H9 (cell line): Measurements from ENCODE around the gene BRCA1. TPM values are rescaled to one million over a fixed set of nuclear protein-coding genes. Genes with fewer than 3 reads are reported as not detected.
"Not testable (repeated sequence)": the region's sequence is repeated elsewhere in the genome, so short reads cannot be mapped to it uniquely, and the experiment has no call there.

Experiments
- DNase-seq: peaks from one replicate; pipeline ENCODE4 v3.0.0-alpha.2; 2017
- H2AFZ ChIP-seq: one replicate; pipeline ENCODE4 v1.6.1; 2013; ENCODE audit warnings: mild to moderate bottlenecking, low read length, control low read depth, moderate library complexity
- H2AK5ac ChIP-seq: 2 replicates; pipeline ENCODE4 v1.6.1; 2013; ENCODE audit warnings: low read length, control low read depth, mixed read lengths; ENCODE audit not compliant: insufficient read length
- H2BK120ac ChIP-seq: one replicate; pipeline ENCODE4 v1.6.1; 2013; ENCODE audit warnings: low read depth, mild to moderate bottlenecking, low read length, control low read depth, inconsistent platforms; ENCODE audit not compliant: poor library complexity, severe bottlenecking
- H2BK12ac ChIP-seq: 2 replicates; pipeline ENCODE4 v1.6.1; 2013; ENCODE audit warnings: low read length, control low read depth, mixed read lengths, low read depth; ENCODE audit not compliant: insufficient read length
- H2BK15ac ChIP-seq: 2 replicates; pipeline ENCODE4 v1.6.1; 2013; ENCODE audit warnings: low read depth, low read length, control low read depth
- H2BK20ac ChIP-seq: one replicate; pipeline ENCODE4 v1.6.1; 2013; ENCODE audit warnings: low read depth, mild to moderate bottlenecking, low read length, control low read depth, inconsistent platforms; ENCODE audit not compliant: poor library complexity, severe bottlenecking
- H2BK5ac ChIP-seq: 2 replicates; pipeline ENCODE4 v1.6.1; 2013; ENCODE audit warnings: low read length, control low read depth, mixed read lengths; ENCODE audit not compliant: insufficient read length
- H3K14ac ChIP-seq: 2 replicates; pipeline ENCODE4 v1.6.1; 2013; ENCODE audit warnings: low read length, control low read depth; ENCODE audit not compliant: insufficient read depth
- H3K18ac ChIP-seq: 2 replicates; pipeline ENCODE4 v1.6.1; 2013; ENCODE audit warnings: low read depth, mild to moderate bottlenecking, mixed read lengths, low read length, control low read depth; ENCODE audit not compliant: insufficient read length
- H3K23ac ChIP-seq: 2 replicates; pipeline ENCODE4 v1.6.1; 2013; ENCODE audit warnings: low read length, control low read depth, mixed read lengths, low read depth; ENCODE audit not compliant: insufficient read length
- H3K23me2 ChIP-seq: 2 replicates; pipeline ENCODE4 v1.6.1; 2013; ENCODE audit warnings: low read depth, mild to moderate bottlenecking, mixed read lengths, low read length, control low read depth; ENCODE audit not compliant: insufficient read length, poor library complexity, severe bottlenecking
- H3K27ac ChIP-seq: 2 replicates; pipeline ENCODE4 v1.5.1; 2013; ENCODE audit warnings: low read length, control low read depth, mixed read lengths, low read depth; ENCODE audit not compliant: insufficient read length
- H3K27me3 ChIP-seq: 2 replicates; pipeline ENCODE4 v1.6.1; 2013; ENCODE audit warnings: low read length, control low read depth, inconsistent platforms; ENCODE audit not compliant: insufficient read depth
- H3K4ac ChIP-seq: 2 replicates; pipeline ENCODE4 v1.6.1; 2013; ENCODE audit warnings: low read depth, mild to moderate bottlenecking, control low read depth, inconsistent platforms, low read length, moderate library complexity
- H3K4me1 ChIP-seq: 2 replicates; pipeline ENCODE4 v1.6.1; 2013; ENCODE audit warnings: low read length, control low read depth, inconsistent platforms; ENCODE audit not compliant: insufficient read depth
- H3K4me2 ChIP-seq: 2 replicates; pipeline ENCODE4 v1.6.1; 2013; ENCODE audit warnings: low read length, control low read depth, mixed read lengths; ENCODE audit not compliant: insufficient read length, insufficient read depth
- H3K56ac ChIP-seq: 2 replicates; pipeline ENCODE4 v1.6.1; 2013; ENCODE audit warnings: low read depth, mild to moderate bottlenecking, mixed read lengths, low read length, control low read depth; ENCODE audit not compliant: insufficient read length
- H3K79me1 ChIP-seq: 2 replicates; pipeline ENCODE4 v1.6.1; 2013; ENCODE audit warnings: low read depth, mild to moderate bottlenecking, moderate library complexity, low read length, control low read depth, inconsistent platforms; ENCODE audit not compliant: insufficient read depth, poor library complexity, severe bottlenecking
- H3K79me2 ChIP-seq: 2 replicates; pipeline ENCODE4 v1.6.1; 2013; ENCODE audit warnings: low read length, control low read depth, inconsistent platforms; ENCODE audit not compliant: insufficient read depth
- H3K9ac ChIP-seq: 2 replicates; pipeline ENCODE4 v1.6.1; 2013; ENCODE audit warnings: low read length, control low read depth, mixed read lengths; ENCODE audit not compliant: insufficient read length; ENCODE audit errors: extremely low read depth
- H3K9me3 ChIP-seq: one replicate; pipeline ENCODE4 v1.6.1; 2013; ENCODE audit warnings: low read depth, low read length, inconsistent platforms; ENCODE audit not compliant: control insufficient read depth
- H3T11ph ChIP-seq: one replicate; pipeline ENCODE4 v1.6.1; 2013; ENCODE audit warnings: mild to moderate bottlenecking, low read length, control low read depth, inconsistent platforms
- H4K20me1 ChIP-seq: one replicate; pipeline ENCODE4 v1.6.1; 2013; ENCODE audit not compliant: control insufficient read depth, insufficient read length, insufficient read depth
- H4K5ac ChIP-seq: 2 replicates; pipeline ENCODE4 v1.6.1; 2013; ENCODE audit warnings: low read depth, mild to moderate bottlenecking, mixed read lengths, low read length, control low read depth; ENCODE audit not compliant: insufficient read length
- H4K8ac ChIP-seq: replicated peaks from 2 replicates; pipeline ENCODE4 v1.6.1; 2013; ENCODE audit warnings: low read length, control low read depth, mixed read lengths, low read depth; ENCODE audit not compliant: insufficient read length
- H4K91ac ChIP-seq: 2 replicates; pipeline ENCODE4 v1.6.1; 2013; ENCODE audit warnings: low read depth, mild to moderate bottlenecking, moderate library complexity, mixed read lengths, low read length, control low read depth; ENCODE audit not compliant: insufficient read length
- H3K27ac Mint-ChIP-seq, 3 experiments: 2 replicates in 2 of 3; 3 replicates in 1 of 3; pipeline ENCODE4 v1.8.0; 2020 to 2021; ENCODE audit warnings: mixed read lengths in 3 of 3, mild to moderate bottlenecking in 1 of 3, moderate library complexity in 1 of 3
- H3K27me3 Mint-ChIP-seq: 2 replicates; pipeline ENCODE4 v1.8.0; 2021; ENCODE audit warnings: low read depth, mild to moderate bottlenecking, moderate library complexity, mixed read lengths
- H3K36me3 Mint-ChIP-seq, 3 experiments: 2 replicates in 2 of 3; 3 replicates in 1 of 3; pipeline ENCODE4 v1.8.0; 2020 to 2021; ENCODE audit warnings: low read depth in 3 of 3, mixed read lengths in 3 of 3; ENCODE audit not compliant: insufficient read depth in 1 of 3
- H3K4me1 Mint-ChIP-seq, 2 experiments: 2 replicates each; pipeline ENCODE4 v1.8.0; 2020; ENCODE audit warnings: mixed read lengths in 2 of 2
- H3K4me3 Mint-ChIP-seq, 2 experiments: 2 replicates in 1 of 2; 3 replicates in 1 of 2; pipeline ENCODE4 v1.8.0; 2020 to 2021; ENCODE audit warnings: mild to moderate bottlenecking in 2 of 2, mixed read lengths in 2 of 2, moderate library complexity in 1 of 2
- H3K9me3 Mint-ChIP-seq, 2 experiments: 2 replicates in 1 of 2; 3 replicates in 1 of 2; pipeline ENCODE4 v1.8.0; 2020; ENCODE audit warnings: mild to moderate bottlenecking in 2 of 2, mixed read lengths in 2 of 2, moderate library complexity in 1 of 2
- WGBS: extraction: QIAGEN DNeasy Blood & Tissue Kit; methylation state at CpG from one replicate; pipeline ENCODE4 v1.1.7; 2013; ENCODE audit warnings: missing lambda C conversion rate, low lambda C conversion rate, mixed read lengths; ENCODE audit not compliant: insufficient read length; ENCODE audit errors: extremely low coverage; 5-methylcytosine and 5-hydroxymethylcytosine counted together
- total RNA-seq: library from RNA; stranded (reverse); gene quantifications from 2 replicates; pipeline ENCODE4 v1.2.1, GENCODE V29; 2021
- TF ChIP-seq, protein P1 (sequence below): fragments of 200-600 bp; sonication (generic); conservative IDR thresholded peaks from 3 replicates; pipeline ENCODE4 v1.8.0; 2021; ENCODE audit warnings: antibody characterized with exemption, mild to moderate bottlenecking

The BRCA1 gene
- total RNA-seq, 1 experiment from 2014 or later: 32.3 TPM

DNA sequence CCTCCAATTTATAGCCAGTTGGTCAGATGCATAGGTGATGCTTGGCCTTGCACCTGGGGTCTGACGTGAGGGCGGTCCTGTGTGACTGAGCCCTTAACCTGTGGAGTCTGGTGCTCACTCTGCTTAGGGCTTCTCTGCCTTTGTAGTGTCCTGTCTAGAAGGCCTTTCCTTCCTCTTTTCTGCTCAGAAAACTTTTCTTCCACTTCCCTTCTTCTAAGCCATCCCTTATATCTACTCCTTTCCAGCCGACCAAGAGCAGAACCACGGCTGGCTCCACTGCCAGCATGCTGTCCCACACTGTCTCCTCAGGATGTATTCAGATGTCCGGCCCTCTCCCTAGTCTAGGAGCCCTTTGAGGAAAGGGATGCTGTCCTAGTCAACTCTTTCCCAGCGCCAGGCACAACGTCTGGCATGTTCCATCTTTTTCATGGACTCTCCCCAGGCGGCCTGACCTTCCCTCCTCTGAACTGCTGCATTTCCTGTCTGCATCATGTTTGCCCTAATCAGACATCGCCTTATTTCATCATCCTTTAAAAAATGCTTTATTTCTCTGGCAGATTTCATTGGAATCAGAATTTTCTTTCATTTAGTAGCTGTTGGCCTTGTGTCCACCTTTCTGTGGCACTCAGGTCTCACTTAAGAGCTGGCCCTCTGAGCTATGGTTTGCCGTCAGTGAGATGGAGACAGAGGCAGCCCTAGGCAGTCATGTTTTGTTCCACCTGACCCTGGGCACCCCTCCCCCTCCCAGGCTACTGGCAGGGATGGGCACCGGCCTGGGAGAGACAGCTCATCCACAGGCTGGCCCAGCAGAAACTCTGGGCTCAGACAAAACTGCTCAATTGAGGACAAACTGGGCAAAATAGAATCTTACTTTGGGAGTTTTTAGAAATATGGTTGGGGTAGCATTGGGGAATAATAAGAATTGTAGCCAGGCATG, 15.5 kb upstream of the BRCA1 start:
- Histone ChIP-seq H3K9ac (no peak overlapping the region), H3K14ac (no peak overlapping the region), H3K9me3 (no peaks in the 10 kb centered on the region), H2BK5ac (no peak overlapping the region), H3K79me2 (no peaks in the 10 kb centered on the region), H3K27ac (no peak overlapping the region), H3T11ph (no peak overlapping the region), H2BK12ac (no peak overlapping the region), H2BK20ac (no peak overlapping the region), H3K4me1 (no peaks in the 10 kb centered on the region; the same call in 1 of the 2 replicates), H3K56ac (no peak overlapping the region), H3K23me2 (no peaks in the 10 kb centered on the region), H2BK120ac (no peak overlapping the region), H3K23ac (no peak overlapping the region), H4K20me1 (no peaks in the 10 kb centered on the region), H4K91ac (no peak overlapping the region), H3K4ac (no peak overlapping the region), H3K79me1 (no peaks in the 10 kb centered on the region), H3K27me3 (no peaks in the 10 kb centered on the region), H2BK15ac (no peak overlapping the region), H4K5ac (no peak overlapping the region), H4K8ac (no peak overlapping the region), H2AFZ (no peak overlapping the region), H2AK5ac (no peak overlapping the region), H3K4me2 (no peak overlapping the region), H3K18ac (no peak overlapping the region)
- no peaks in the 10 kb centered on the region; the same call in 1 of the 2 replicates for H3K27me3 Mint-ChIP-seq
- no CpG with 5 or more reads among the region's 11 CpGs for WGBS
- peaks cover 4 to 17% (median 9%) of the 10 kb centered on the region in 3 experiments; a peak in 6 of 7 replicates for H3K36me3 Mint-ChIP-seq
- no peaks in the 10 kb centered on the region for H3K9me3 Mint-ChIP-seq
- DNase-seq: no peak
- TF ChIP-seq, protein P1, sequence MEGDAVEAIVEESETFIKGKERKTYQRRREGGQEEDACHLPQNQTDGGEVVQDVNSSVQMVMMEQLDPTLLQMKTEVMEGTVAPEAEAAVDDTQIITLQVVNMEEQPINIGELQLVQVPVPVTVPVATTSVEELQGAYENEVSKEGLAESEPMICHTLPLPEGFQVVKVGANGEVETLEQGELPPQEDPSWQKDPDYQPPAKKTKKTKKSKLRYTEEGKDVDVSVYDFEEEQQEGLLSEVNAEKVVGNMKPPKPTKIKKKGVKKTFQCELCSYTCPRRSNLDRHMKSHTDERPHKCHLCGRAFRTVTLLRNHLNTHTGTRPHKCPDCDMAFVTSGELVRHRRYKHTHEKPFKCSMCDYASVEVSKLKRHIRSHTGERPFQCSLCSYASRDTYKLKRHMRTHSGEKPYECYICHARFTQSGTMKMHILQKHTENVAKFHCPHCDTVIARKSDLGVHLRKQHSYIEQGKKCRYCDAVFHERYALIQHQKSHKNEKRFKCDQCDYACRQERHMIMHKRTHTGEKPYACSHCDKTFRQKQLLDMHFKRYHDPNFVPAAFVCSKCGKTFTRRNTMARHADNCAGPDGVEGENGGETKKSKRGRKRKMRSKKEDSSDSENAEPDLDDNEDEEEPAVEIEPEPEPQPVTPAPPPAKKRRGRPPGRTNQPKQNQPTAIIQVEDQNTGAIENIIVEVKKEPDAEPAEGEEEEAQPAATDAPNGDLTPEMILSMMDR: no peak
- peak overlapping the region in 2 of 3 experiments; percentile 65 to 81; a peak in 3 of 7 replicates for H3K27ac Mint-ChIP-seq
- H3K4me3 Mint-ChIP-seq: no peak overlapping the region
- H3K4me1 Mint-ChIP-seq: peaks cover 19 to 24% of the 10 kb centered on the region in 2 experiments

DNA sequence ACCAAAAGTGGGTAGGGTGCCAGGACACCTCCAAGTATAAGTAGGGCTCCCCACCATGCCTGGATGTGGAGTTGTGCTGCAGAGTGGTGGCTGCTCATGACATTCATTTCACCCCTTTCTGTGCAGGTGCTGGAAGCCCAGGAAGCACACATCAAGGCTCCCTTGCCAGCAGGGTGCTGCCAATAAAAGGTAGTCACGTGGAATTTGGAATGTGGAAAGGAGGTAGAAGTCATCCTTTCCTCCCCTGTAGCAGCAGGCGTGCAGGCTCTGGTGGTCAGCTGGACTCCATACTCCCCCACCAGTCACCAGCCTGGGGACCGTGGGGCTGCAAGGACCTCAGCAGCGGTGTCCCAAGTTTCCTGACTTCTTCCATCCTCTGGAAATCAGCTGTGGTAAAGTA, 13.4 kb upstream of the BRCA1 start:
- H3K27ac Mint-ChIP-seq: peak overlapping the region in 1 of 3 experiments; percentile 70; a peak in 1 of 7 replicates
- WGBS: no CpG with 5 or more reads among the region's 4 CpGs
- not testable (repeated sequence) for H3K27me3 ChIP-seq, H3K4ac ChIP-seq, H2BK12ac ChIP-seq, H3K4me1 ChIP-seq, H3K79me2 ChIP-seq, H3K14ac ChIP-seq, H4K20me1 ChIP-seq, H2BK5ac ChIP-seq, H3K9me3 Mint-ChIP-seq, H2BK20ac ChIP-seq, H3K23me2 ChIP-seq, H3K4me2 ChIP-seq, H3K23ac ChIP-seq, H4K8ac ChIP-seq, H2AK5ac ChIP-seq, H2AFZ ChIP-seq, H3K9me3 ChIP-seq, H2BK15ac ChIP-seq, H3K27me3 Mint-ChIP-seq, H2BK120ac ChIP-seq, DNase-seq, H3K56ac ChIP-seq, H3T11ph ChIP-seq, H3K9ac ChIP-seq, H3K79me1 ChIP-seq, H3K4me3 Mint-ChIP-seq, H3K18ac ChIP-seq, H3K27ac ChIP-seq, H4K91ac ChIP-seq, H4K5ac ChIP-seq
- peaks cover 19 to 24% of the 10 kb centered on the region in 2 experiments for H3K4me1 Mint-ChIP-seq
- H3K36me3 Mint-ChIP-seq: peaks cover 14 to 33% (median 26%) of the 10 kb centered on the region in 3 experiments; a peak in 6 of 7 replicates
